GM19239 (cell line): ENCODE results near the gene KCNJ15.
"Not testable (repeated sequence)": the region's sequence is repeated elsewhere in the genome, so short reads cannot be mapped to it uniquely, and the experiment has no call there.

ENCODE experiments used
- DNase-seq: peaks from one replicate; pipeline ENCODE4 v3.0.0; 2011; ENCODE audit warnings: low spot score; ENCODE audit not compliant: insufficient read length
- FAIRE-seq: peaks from 2 replicates; lab custom pipeline; 2011; peaks lifted over from hg19 to GRCh38; lab: Jason Lieb, UNC

KCNJ15 gene

GRCh38 chr21:38243732-38244406 is 12.9 kb upstream of the KCNJ15 start:
- DNase-seq (no peak), FAIRE-seq (no peak)

- DNase-seq = no peak
- no peak for FAIRE-seq
Observed at GRCh38 chr21:38244407-38244787, 12.4 kb upstream of the KCNJ15 start.

- FAIRE-seq = peak; percentile 95
- DNase-seq = peak; percentile 30
Observed at GRCh38 chr21:38244885-38245869, 11.6 kb upstream of the KCNJ15 start.

- FAIRE-seq (no peak), DNase-seq (no peak)
Observed at GRCh38 chr21:38246511-38246910, 10.3 kb upstream of the KCNJ15 start.

GRCh38 chr21:38247054-38247453 is 9.7 kb upstream of the KCNJ15 start:
- FAIRE-seq, DNase-seq: not testable (repeated sequence)

- DNase-seq (no peak), FAIRE-seq (no peak)
Observed at GRCh38 chr21:38247738-38248510, 8.9 kb upstream of the KCNJ15 start.

- DNase-seq (no peak), FAIRE-seq (no peak)
Observed at GRCh38 chr21:38249256-38249655, 7.5 kb upstream of the KCNJ15 start.

- FAIRE-seq = no peak
- DNase-seq = no peak
Observed at GRCh38 chr21:38249696-38250278, 7.0 kb upstream of the KCNJ15 start.

- FAIRE-seq = no peak
Observed at GRCh38 chr21:38250991-38251418, 5.8 kb upstream of the KCNJ15 start.

GRCh38 chr21:38254970-38255369 is 1.8 kb upstream of the KCNJ15 start:
- FAIRE-seq (no peak), DNase-seq (no peak)

More at GRCh38 chr21:38250991-38251418, 5.8 kb upstream of the KCNJ15 start:
- no peak for DNase-seq

GRCh38 chr21:38255571-38256117 is 1.1 kb upstream of the KCNJ15 start:
- DNase-seq (no peak), FAIRE-seq (no peak)

GRCh38 chr21:38257667-38258066 is 876 bp downstream of the KCNJ15 start:
- no peak for FAIRE-seq

GRCh38 chr21:38258521-38259485 is 2.0 kb downstream of the KCNJ15 start:
- DNase-seq = no peak
- FAIRE-seq = no peak

More at GRCh38 chr21:38257667-38258066, 876 bp downstream of the KCNJ15 start:
- DNase-seq = no peak

- FAIRE-seq (no peak), DNase-seq (no peak)
Observed at GRCh38 chr21:38259665-38260064, 2.9 kb downstream of the KCNJ15 start.

GRCh38 chr21:38260426-38260825 is 3.6 kb downstream of the KCNJ15 start:
- DNase-seq (no peak), FAIRE-seq (no peak)

- DNase-seq (no peak), FAIRE-seq (no peak)
Observed at GRCh38 chr21:38261851-38262250, 5.1 kb downstream of the KCNJ15 start.

- no peak for FAIRE-seq
- no peak for DNase-seq
Observed at GRCh38 chr21:38263493-38263892, 6.7 kb downstream of the KCNJ15 start.

- no peak for FAIRE-seq
- no peak for DNase-seq
Observed at GRCh38 chr21:38264571-38264970, 7.8 kb downstream of the KCNJ15 start.

GRCh38 chr21:38265166-38265565 is 8.4 kb downstream of the KCNJ15 start:
- no peak for FAIRE-seq
- no peak for DNase-seq
